Measurements from ENCODE around the gene SHISAL2A. TPM values are rescaled to one million over a fixed set of nuclear protein-coding genes. Genes with fewer than 3 reads are reported as not detected.

The SHISAL2A gene
- total and polyA plus RNA-seq, 12 donors = 0.11 to 1.9 (median 0.55) TPM; not detected in 3

DNA sequence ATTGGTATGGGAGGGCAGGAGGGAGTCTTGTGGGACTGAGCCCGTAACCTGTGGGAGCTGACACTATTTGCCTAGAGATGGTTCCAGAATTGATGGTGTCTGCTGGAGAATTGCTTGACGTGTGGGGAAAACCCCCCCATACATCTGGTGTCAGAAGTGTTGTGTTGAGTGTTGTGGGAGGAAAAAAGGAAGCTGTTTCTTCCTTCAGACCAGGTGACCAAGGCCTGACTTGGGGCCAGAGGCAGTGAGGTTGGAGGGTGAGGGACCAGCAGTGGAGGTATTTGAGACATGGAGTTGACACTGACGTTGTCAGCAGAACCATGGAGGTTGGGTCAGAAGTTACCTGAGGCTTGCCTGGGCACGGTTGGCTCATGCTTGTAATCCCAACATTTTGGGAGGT lies 8.3 kb downstream of the SHISAL2A start:
- H3K27ac ChIP-seq = no peak overlapping the region
- DNase-seq = no peak
- H3K9me3 ChIP-seq (replicated peaks in 1 of 3) = no peaks in the 10 kb centered on the region
- H3K27me3 ChIP-seq = no peaks in the 10 kb centered on the region
- no peaks in the 10 kb centered on the region for H3K4me1 ChIP-seq (replicated peaks in 1 of 2)
- no peak overlapping the region for H3K4me3 ChIP-seq
- intact Hi-C loops (cut with DNase I) = no loop called here
- WGBS, 4 donors = 68 to 88% (median 77%) methylated on average over 4 of the region's 4 CpGs
- H3K36me3 ChIP-seq (replicated peaks in 1 of 2) = no peaks in the 10 kb centered on the region
- TF ChIP-seq POLR2A (IDR thresholded peaks at IDR 0.05) = no peak
- TF ChIP-seq, protein P1, sequence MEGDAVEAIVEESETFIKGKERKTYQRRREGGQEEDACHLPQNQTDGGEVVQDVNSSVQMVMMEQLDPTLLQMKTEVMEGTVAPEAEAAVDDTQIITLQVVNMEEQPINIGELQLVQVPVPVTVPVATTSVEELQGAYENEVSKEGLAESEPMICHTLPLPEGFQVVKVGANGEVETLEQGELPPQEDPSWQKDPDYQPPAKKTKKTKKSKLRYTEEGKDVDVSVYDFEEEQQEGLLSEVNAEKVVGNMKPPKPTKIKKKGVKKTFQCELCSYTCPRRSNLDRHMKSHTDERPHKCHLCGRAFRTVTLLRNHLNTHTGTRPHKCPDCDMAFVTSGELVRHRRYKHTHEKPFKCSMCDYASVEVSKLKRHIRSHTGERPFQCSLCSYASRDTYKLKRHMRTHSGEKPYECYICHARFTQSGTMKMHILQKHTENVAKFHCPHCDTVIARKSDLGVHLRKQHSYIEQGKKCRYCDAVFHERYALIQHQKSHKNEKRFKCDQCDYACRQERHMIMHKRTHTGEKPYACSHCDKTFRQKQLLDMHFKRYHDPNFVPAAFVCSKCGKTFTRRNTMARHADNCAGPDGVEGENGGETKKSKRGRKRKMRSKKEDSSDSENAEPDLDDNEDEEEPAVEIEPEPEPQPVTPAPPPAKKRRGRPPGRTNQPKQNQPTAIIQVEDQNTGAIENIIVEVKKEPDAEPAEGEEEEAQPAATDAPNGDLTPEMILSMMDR (IDR thresholded peaks at IDR 0.05) = no peak

DNA sequence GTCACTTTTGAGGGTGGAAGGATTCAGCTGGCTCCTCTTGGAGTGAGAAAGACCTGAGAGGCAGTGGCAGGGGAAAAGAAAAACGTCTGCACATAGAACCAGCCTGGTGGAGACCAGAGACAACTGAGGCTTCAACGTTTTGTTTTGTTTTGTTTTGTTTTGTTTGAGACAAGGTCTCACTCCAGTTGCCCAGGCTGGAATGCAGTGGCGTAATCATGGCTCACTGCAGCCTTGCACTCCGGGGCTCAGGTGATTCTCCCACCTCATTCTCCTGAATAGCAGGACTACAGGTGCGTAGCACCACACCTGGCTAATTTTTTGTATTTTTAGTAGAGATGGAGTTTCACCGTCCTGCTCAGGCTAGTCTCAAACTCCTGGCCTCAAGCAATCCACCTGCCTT lies 12.3 kb downstream of the SHISAL2A start:
- intact Hi-C loops (cut with DNase I) = no loop called here
- 63 to 67% (median 65%) methylated on average over 6 of the region's 6 CpGs for WGBS, 4 donors

DNA sequence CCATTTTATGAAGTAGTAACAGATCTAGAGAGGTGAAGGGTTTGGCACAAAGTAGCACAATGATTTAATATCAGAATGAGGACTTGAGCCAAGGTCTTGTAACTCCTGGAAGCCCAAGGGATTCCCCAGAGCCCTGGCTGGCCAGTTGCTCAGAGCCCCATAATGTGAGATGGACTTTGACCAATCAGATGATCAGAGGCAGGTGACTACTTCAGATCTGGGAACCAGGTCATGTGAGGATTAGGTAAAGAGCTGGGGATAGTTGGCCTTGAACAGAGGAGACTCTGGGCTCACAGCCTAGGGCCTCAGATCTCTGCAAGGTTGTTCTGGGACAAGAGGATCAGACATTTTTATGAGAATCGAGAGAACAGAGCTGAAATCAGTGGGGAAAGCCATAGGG lies 18.9 kb downstream of the SHISAL2A start:
- no peak overlapping the region for H3K27ac ChIP-seq
- no peaks in the 10 kb centered on the region for H3K36me3 ChIP-seq (replicated peaks in 1 of 2)
- peak; percentile 48 to 85 (median 80) for DNase-seq
- 45 to 73% (median 57%) methylated on average over 1 of the region's 1 CpG for WGBS, 4 donors
- H3K4me3 ChIP-seq = no peak overlapping the region
- H3K27me3 ChIP-seq = no peaks in the 10 kb centered on the region
- no peaks in the 10 kb centered on the region for H3K9me3 ChIP-seq (replicated peaks in 1 of 3)
- intact Hi-C loops (cut with DNase I) = loop anchor here in 1 of 2 donors (10.0 kb wide), 1 partner anchor 527 kb away; no protein-coding TSS in a partner anchor
- no peak for TF ChIP-seq POLR2A (IDR thresholded peaks at IDR 0.05)
- peaks cover 0 to 7% of the 10 kb centered on the region in 2 donors for H3K4me1 ChIP-seq (replicated peaks in 1 of 2)

More for the DNA sequence above, 12.3 kb downstream of the SHISAL2A start:
- Histone ChIP-seq H3K36me3 (replicated peaks in 1 of 2) (no peaks in the 10 kb centered on the region), H3K9me3 (replicated peaks in 1 of 3) (no peaks in the 10 kb centered on the region), H3K27me3 (no peaks in the 10 kb centered on the region), H3K4me1 (replicated peaks in 1 of 2) (no peaks in the 10 kb centered on the region), H3K27ac (no peak overlapping the region), H3K4me3 (no peak overlapping the region)
- no peak for DNase-seq
- TF ChIP-seq, protein P1 (IDR thresholded peaks at IDR 0.05) = no peak
- TF ChIP-seq POLR2A (IDR thresholded peaks at IDR 0.05) = no peak

DNA sequence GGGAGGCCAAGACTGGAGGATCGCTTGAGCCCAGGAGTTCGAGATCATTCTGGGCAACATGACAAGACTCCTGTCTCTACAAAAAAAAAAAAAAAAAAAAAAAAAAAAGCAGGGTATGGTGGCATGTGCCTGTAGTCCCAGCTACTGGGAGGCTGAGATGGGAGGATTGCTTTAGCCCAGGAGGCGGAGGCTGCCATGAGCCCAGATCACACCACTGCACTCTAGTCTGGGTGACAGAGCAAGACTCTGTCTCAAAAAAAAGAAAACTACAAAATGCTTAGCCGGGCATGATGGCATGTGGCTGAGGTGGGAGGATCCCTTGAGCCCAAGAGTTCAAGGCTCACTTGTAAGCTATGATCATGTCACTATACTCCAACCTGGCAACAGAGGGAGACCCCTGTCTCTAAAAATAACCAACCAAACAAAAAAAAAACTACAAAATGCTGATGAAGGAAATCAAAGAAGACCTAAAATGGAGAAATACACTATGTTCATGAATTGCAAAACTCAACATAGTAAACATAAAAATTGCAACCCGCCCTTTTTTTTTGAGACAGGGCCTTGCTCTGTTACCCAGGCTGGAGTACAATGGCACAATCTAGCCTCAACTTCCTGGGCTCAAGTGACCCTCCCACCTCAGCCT lies 20.4 kb downstream of the SHISAL2A start:
- no peaks in the 10 kb centered on the region for H3K36me3 ChIP-seq (replicated peaks in 1 of 2)
- no peak for TF ChIP-seq POLR2A (IDR thresholded peaks at IDR 0.05)
- TF ChIP-seq, protein P1 (IDR thresholded peaks at IDR 0.05) = no peak
- DNase-seq = no peak
- no peaks in the 10 kb centered on the region for H3K9me3 ChIP-seq (replicated peaks in 1 of 3)
- no peak overlapping the region for H3K27ac ChIP-seq
- no peaks in the 10 kb centered on the region for H3K27me3 ChIP-seq
- peaks cover 0 to 7% of the 10 kb centered on the region in 2 donors for H3K4me1 ChIP-seq (replicated peaks in 1 of 2)
- intact Hi-C loops (cut with DNase I) = loop anchor here in 1 of 2 donors (10.0 kb wide), 1 partner anchor 529 kb away; no protein-coding TSS in a partner anchor
- WGBS, 4 donors = 88 to 95% (median 91%) methylated on average over 5 of the region's 5 CpGs
- no peak overlapping the region for H3K4me3 ChIP-seq

DNA sequence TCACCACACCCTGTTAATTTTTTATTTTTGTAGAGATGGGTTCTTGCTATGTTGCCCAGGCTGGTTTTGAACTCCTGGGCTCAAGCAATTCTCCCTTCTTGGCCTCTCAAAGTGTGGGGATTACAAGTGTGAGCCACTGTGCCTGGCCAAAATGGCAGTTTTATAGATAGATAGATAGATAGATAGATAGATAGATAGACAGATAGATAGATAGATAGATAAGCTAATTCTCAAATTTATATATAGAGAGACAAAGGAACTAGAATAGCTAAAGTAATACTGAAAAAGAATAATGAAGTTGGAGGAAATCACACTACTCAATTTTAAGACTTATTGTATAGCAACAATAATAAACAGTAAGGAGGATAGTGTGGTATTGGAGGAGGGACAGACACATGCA lies 21.1 kb downstream of the SHISAL2A start:
- Histone ChIP-seq H3K4me1 (replicated peaks in 1 of 2) (peaks cover 0 to 7% of the 10 kb centered on the region in 2 donors), H3K27me3 (no peaks in the 10 kb centered on the region), H3K27ac (no peak overlapping the region), H3K9me3 (replicated peaks in 1 of 3) (no peaks in the 10 kb centered on the region), H3K36me3 (replicated peaks in 1 of 2) (no peaks in the 10 kb centered on the region), H3K4me3 (no peak overlapping the region)
- intact Hi-C loops (cut with DNase I) = loop anchor here in 1 of 2 donors (10.0 kb wide), 1 partner anchor 529 kb away; no protein-coding TSS in a partner anchor
- no peak for TF ChIP-seq POLR2A (IDR thresholded peaks at IDR 0.05)
- TF ChIP-seq, protein P1 (IDR thresholded peaks at IDR 0.05) = no peak
- DNase-seq = no peak

Measured in adrenal gland (tissue), 12 donors.